HepG2 (cell line): ENCODE measurements around the gene KIAA0825.

Experiments used
- CTCF ChIP-seq: sonication (generic); formaldehyde crosslinking; IDR thresholded peaks from 2 replicates; pipeline ENCODE4 v1.5.0; 2020; ENCODE audit warnings: mild to moderate bottlenecking, missing genetic modification reagents, moderate library complexity
- HMGXB4 ChIP-seq, 2 experiments: sonication (generic) in 1 of 2; formaldehyde crosslinking in 1 of 2; IDR thresholded peaks; 2 replicates each; pipeline versions ENCODE4 v1.4.0 to v1.6.1; 2018 to 2020; ENCODE audit warnings: missing genetic modification reagents in 2 of 2, borderline replicate concordance in 1 of 2, low read depth in 1 of 2, mild to moderate bottlenecking in 1 of 2, missing biosample characterization in 1 of 2
- HNF1B ChIP-seq: sonication (generic); formaldehyde crosslinking; IDR thresholded peaks from 2 replicates; pipeline ENCODE4 v1.5.1; 2020; ENCODE audit warnings: mild to moderate bottlenecking, moderate library complexity, missing genetic modification reagents
- NCOA2 ChIP-seq: sonication (generic); formaldehyde crosslinking; IDR thresholded peaks from 2 replicates; pipeline ENCODE4 v1.8.0; 2022; ENCODE audit warnings: inconsistent platforms
- NFE2L2 ChIP-seq: fragments of 150-350 bp; IDR thresholded peaks from 2 replicates; pipeline ENCODE4 v1.6.1; 2014; ENCODE audit warnings: low read length
- PATZ1 ChIP-seq: sonication (generic); formaldehyde crosslinking; IDR thresholded peaks from 2 replicates; pipeline ENCODE4 v1.4.0; 2020; ENCODE audit warnings: missing genetic modification reagents
- POGK ChIP-seq: sonication (generic); formaldehyde crosslinking; conservative IDR thresholded peaks from 2 replicates; pipeline ENCODE4 v1.8.0; 2022; ENCODE audit warnings: mild to moderate bottlenecking, moderate library complexity, missing genetic modification reagents
- POLR2A ChIP-seq, 2 experiments: IDR thresholded peaks; 2 replicates each; pipeline ENCODE4 v1.6.1; 2011; ENCODE audit warnings: low read depth in 2 of 2, low read length in 2 of 2, mild to moderate bottlenecking in 1 of 2, moderate library complexity in 1 of 2; ENCODE audit not compliant: insufficient read depth in 1 of 2
- UBTF ChIP-seq: sonication (generic); formaldehyde crosslinking; IDR thresholded peaks from 2 replicates; pipeline ENCODE4 v1.4.0; 2020; ENCODE audit warnings: mild to moderate bottlenecking, missing genetic modification reagents

GRCh38 chr5:94175912-94176311, 442.5 kb downstream of the KIAA0825 start:
- no peak for TF ChIP-seq UBTF (CRISPR knock-in tag)
- TF ChIP-seq HNF1B (CRISPR knock-in tag): no peak
- no peak for TF ChIP-seq CTCF (CRISPR knock-in tag)
- no peak for TF ChIP-seq POGK (CRISPR knock-in tag)
- no peak for TF ChIP-seq HMGXB4 (CRISPR knock-in tag; IDR thresholded peaks at IDR 0.05; ENCODE audit: borderline replicate concordance in 1 of 2, low read depth in 1 of 2)
- TF ChIP-seq NFE2L2: no peak
- TF ChIP-seq POLR2A (IDR thresholded peaks at IDR 0.05; ENCODE audit: insufficient read depth in 1 of 2, low read depth in 2 of 2, low read length in 2 of 2): no peak
- no peak for TF ChIP-seq PATZ1 (CRISPR knock-in tag)
- TF ChIP-seq NCOA2 (CRISPR knock-in tag): no peak
